GM23248 (cell line): ENCODE measurements around the gene SKAP2. TPM values are rescaled to one million over a fixed set of nuclear protein-coding genes. Genes with fewer than 3 reads are reported as not detected.

Source experiments
- DNase-seq: peaks from one replicate; pipeline ENCODE4 v3.0.0-alpha.2; 2015
- H2AFZ ChIP-seq: fragments of 200-600 bp; sonication (generic); 2 replicates; pipeline ENCODE4 v1.6.1; 2016; ENCODE audit warnings: antibody characterized with exemption
- H3F3A ChIP-seq: fragments of 200-600 bp; sonication (generic); 2 replicates; pipeline ENCODE4 v1.6.1; 2016; ENCODE audit warnings: mild to moderate bottlenecking, antibody characterized with exemption, mixed run types; ENCODE audit not compliant: insufficient read depth
- H3K27ac ChIP-seq: fragments of 200-600 bp; sonication (generic); 2 replicates; pipeline ENCODE4 v1.5.1; 2016; ENCODE audit warnings: mild to moderate bottlenecking
- H3K27me3 ChIP-seq: fragments of 200-600 bp; sonication (generic); replicated peaks from 2 replicates; pipeline ENCODE4 v1.6.1; 2016; ENCODE audit warnings: mild to moderate bottlenecking; ENCODE audit not compliant: insufficient read depth
- H3K36me3 ChIP-seq: fragments of 200-600 bp; sonication (generic); 2 replicates; pipeline ENCODE4 v1.6.1; 2016; ENCODE audit warnings: low read depth, mild to moderate bottlenecking
- H3K4me1 ChIP-seq: fragments of 200-600 bp; sonication (generic); 2 replicates; pipeline ENCODE4 v1.6.1; 2016; ENCODE audit warnings: mild to moderate bottlenecking; ENCODE audit not compliant: insufficient read depth
- H3K4me2 ChIP-seq: fragments of 200-600 bp; sonication (generic); one replicate; pipeline ENCODE4 v1.6.1; 2016; ENCODE audit warnings: mild to moderate bottlenecking; ENCODE audit not compliant: unreplicated experiment
- H3K4me3 ChIP-seq: fragments of 200-600 bp; sonication (generic); 2 replicates; pipeline ENCODE4 v1.5.1; 2016; ENCODE audit warnings: mild to moderate bottlenecking
- H3K79me2 ChIP-seq: fragments of 200-600 bp; sonication (generic); 2 replicates; pipeline ENCODE4 v1.6.1; 2016; ENCODE audit warnings: mild to moderate bottlenecking; ENCODE audit not compliant: insufficient read depth
- H3K9ac ChIP-seq: fragments of 200-600 bp; sonication (generic); 2 replicates; pipeline ENCODE4 v1.6.1; 2016; ENCODE audit warnings: mild to moderate bottlenecking
- H3K9me2 ChIP-seq: fragments of 200-600 bp; sonication (generic); 2 replicates; pipeline ENCODE4 v1.6.1; 2016; ENCODE audit warnings: mixed run types, mild to moderate bottlenecking, moderate library complexity; ENCODE audit not compliant: insufficient read depth
- H3K9me3 ChIP-seq: fragments of 200-600 bp; sonication (generic); one replicate; pipeline ENCODE4 v1.6.1; 2017; ENCODE audit warnings: low read depth
- H4K20me1 ChIP-seq: fragments of 200-600 bp; sonication (generic); 2 replicates; pipeline ENCODE4 v1.6.0; 2016; ENCODE audit not compliant: insufficient read depth
- EZH2 ChIP-seq: fragments of 200-600 bp; sonication (generic); IDR thresholded peaks from 2 replicates; pipeline ENCODE4 v1.6.1; 2018; ENCODE audit warnings: antibody characterized with exemption, mild to moderate bottlenecking; ENCODE audit not compliant: insufficient read depth, poor library complexity, severe bottlenecking
- EZH2phosphoT487 ChIP-seq: fragments of 200-600 bp; sonication (generic); IDR thresholded peaks from 2 replicates; pipeline ENCODE4 v1.6.1; 2018; ENCODE audit warnings: antibody characterized with exemption, moderate library complexity, mild to moderate bottlenecking, low read depth; ENCODE audit not compliant: insufficient read depth
- WGBS, 2 experiments: methylation state at CpG; one replicate each; pipeline ENCODE4 v1.1.6; 2015 to 2017; ENCODE audit warnings: low lambda C conversion rate in 2 of 2, low coverage in 1 of 2; ENCODE audit errors: missing lambda C conversion rate in 2 of 2; 5-methylcytosine and 5-hydroxymethylcytosine counted together
- in situ Hi-C: fragments of 300-500 bp; cut with MboI; formaldehyde crosslinking; loops from 2 replicates; pipeline ENCODE4 v1.15.0; 2020
- polyA plus RNA-seq: library from polyadenylated mRNA; unstranded; fragments of >200 nt; fragmentation: Nextera tagmentation; extraction: Ambion mirVana; gene quantifications from 2 replicates; pipeline ENCODE4 v1.2.1, GENCODE V29; 2016
- total RNA-seq: library from RNA; depleted of rRNA; stranded (reverse); fragments of >200 nt; shearing (Covaris generic); gene quantifications from 2 replicates; pipeline ENCODE4 v1.2.3, GENCODE V29; 2014

SKAP2 gene
- total and polyA plus RNA-seq, 2 experiments from 2014 or later = 18.7 to 28.9 TPM

DNA sequence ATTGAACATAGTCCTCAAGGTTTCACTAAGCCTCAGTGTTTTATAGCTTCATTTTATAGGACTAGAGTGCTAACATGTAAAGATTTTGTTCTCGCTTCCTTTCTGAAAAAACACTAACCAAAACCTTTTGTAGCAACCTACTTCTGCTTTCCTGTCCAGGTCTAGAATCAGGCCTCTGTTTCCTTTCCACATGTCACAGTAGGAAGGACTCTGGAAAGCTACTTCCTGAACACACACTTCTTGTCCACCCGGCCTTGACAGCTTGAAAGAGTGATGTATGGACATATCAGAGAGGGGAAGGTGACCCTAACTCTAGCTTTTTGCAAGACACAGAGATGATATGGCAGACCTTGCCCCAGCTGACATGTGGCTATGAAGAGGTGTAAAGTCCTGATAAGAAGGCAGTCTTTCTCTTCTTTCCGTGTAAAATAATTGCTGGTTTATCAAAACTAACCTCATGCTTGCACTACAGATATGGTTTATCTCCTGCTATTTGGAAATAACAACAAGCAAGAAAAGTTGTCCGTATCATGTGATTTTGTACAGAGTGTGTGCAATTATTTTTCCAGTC lies 175.4 kb downstream of the SKAP2 start:
- in situ Hi-C loops = no loop called here
- Histone ChIP-seq H3K27ac (no peak overlapping the region), H2AFZ (no peak overlapping the region), H3K9ac (no peak overlapping the region), H3K9me2 (no peaks in the 10 kb centered on the region), H3K36me3 (no peaks in the 10 kb centered on the region), H3K79me2 (no peaks in the 10 kb centered on the region), H3F3A (no peaks in the 10 kb centered on the region), H3K4me1 (peaks cover 15% of the 10 kb centered on the region), H3K9me3 (no peaks in the 10 kb centered on the region), H4K20me1 (no peaks in the 10 kb centered on the region), H3K4me3 (no peak overlapping the region), H3K4me2 (no peak overlapping the region), H3K27me3 (no peaks in the 10 kb centered on the region)
- TF ChIP-seq EZH2 (no peak), EZH2phosphoT487 (no peak)
- 81 to 82% methylated on average over 4 of the region's 4 CpGs for WGBS, 2 experiments
- no peak for DNase-seq

GRCh38 chr7:26688388-26688787 lies 176.0 kb downstream of the SKAP2 start:
- in situ Hi-C loops = no loop called here
- Histone ChIP-seq H3K4me3 (no peak overlapping the region), H3K79me2 (no peaks in the 10 kb centered on the region), H3K27me3 (no peaks in the 10 kb centered on the region), H3K9ac (no peak overlapping the region), H2AFZ (no peak overlapping the region), H3K9me3 (no peaks in the 10 kb centered on the region), H3K36me3 (no peaks in the 10 kb centered on the region), H3F3A (no peaks in the 10 kb centered on the region), H3K4me2 (no peak overlapping the region), H3K4me1 (peaks cover 15% of the 10 kb centered on the region), H4K20me1 (no peaks in the 10 kb centered on the region), H3K9me2 (no peaks in the 10 kb centered on the region), H3K27ac (no peak overlapping the region)
- no peak for DNase-seq
- TF ChIP-seq EZH2phosphoT487 (no peak), EZH2 (no peak)

DNA sequence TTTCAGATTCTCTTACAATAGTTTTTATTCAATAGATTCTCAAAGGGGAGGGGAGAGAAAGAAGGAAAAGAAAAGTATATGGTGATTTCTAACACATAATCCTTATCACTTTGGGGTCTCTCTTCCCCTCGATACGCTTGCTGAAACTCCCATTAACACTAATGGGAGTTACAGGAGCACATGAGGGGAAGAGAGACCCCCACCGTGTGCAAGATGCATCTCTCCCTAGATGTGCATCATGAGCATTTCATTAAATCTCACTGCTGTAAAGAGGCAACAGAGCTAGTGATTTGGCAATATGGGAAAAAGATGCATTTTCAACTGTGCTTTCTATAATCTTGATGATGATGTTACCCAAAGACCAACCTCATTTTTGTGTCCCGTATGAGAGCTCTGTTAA lies 177.4 kb downstream of the SKAP2 start:
- H4K20me1 ChIP-seq = no peaks in the 10 kb centered on the region
- DNase-seq = no peak
- no peaks in the 10 kb centered on the region for H3F3A ChIP-seq
- no peaks in the 10 kb centered on the region for H3K79me2 ChIP-seq
- 65 to 70% methylated on average over 4 of the region's 4 CpGs for WGBS, 2 experiments
- no peak overlapping the region for H3K4me3 ChIP-seq
- in situ Hi-C loops = no loop called here
- H3K4me2 ChIP-seq = no peak overlapping the region
- H3K4me1 ChIP-seq = peaks cover 15% of the 10 kb centered on the region
- no peak for TF ChIP-seq EZH2
- no peak for TF ChIP-seq EZH2phosphoT487
- H3K9ac ChIP-seq = no peak overlapping the region
- H3K9me3 ChIP-seq = no peaks in the 10 kb centered on the region
- H3K27me3 ChIP-seq = no peaks in the 10 kb centered on the region
- peak overlapping the region; percentile 43; the same call in 1 of the 2 replicates for H2AFZ ChIP-seq
- H3K9me2 ChIP-seq = no peaks in the 10 kb centered on the region
- H3K27ac ChIP-seq = no peak overlapping the region
- H3K36me3 ChIP-seq = no peaks in the 10 kb centered on the region

- in situ Hi-C loops = no loop called here
These were observed 177.9 kb downstream of the SKAP2 start for GRCh38 chr7:26686448-26686981.

More at GRCh38 chr7:26686448-26686981, 177.9 kb downstream of the SKAP2 start:
- peaks cover 15% of the 10 kb centered on the region for H3K4me1 ChIP-seq
- no peak overlapping the region for H3K9ac ChIP-seq
- DNase-seq = peak; percentile 60
- peak overlapping the region; percentile 43 for H2AFZ ChIP-seq
- H3K9me3 ChIP-seq = no peaks in the 10 kb centered on the region
- no peak overlapping the region for H3K27ac ChIP-seq
- peak overlapping the region; percentile 30 for H3K4me2 ChIP-seq
- H3K4me3 ChIP-seq = no peak overlapping the region
- TF ChIP-seq EZH2phosphoT487 = no peak
- WGBS, 2 experiments = 32 to 36% methylated on average over 2 of the region's 2 CpGs
- H4K20me1 ChIP-seq = no peaks in the 10 kb centered on the region
- no peaks in the 10 kb centered on the region for H3K27me3 ChIP-seq
- H3K9me2 ChIP-seq = no peaks in the 10 kb centered on the region
- H3F3A ChIP-seq = no peaks in the 10 kb centered on the region
- H3K36me3 ChIP-seq = no peaks in the 10 kb centered on the region
- H3K79me2 ChIP-seq = no peaks in the 10 kb centered on the region
